GM21381 (cell line): Measurements from ENCODE around the gene NPIPA3.
"Not testable (repeated sequence)": the region's sequence is repeated elsewhere in the genome, so short reads cannot be mapped to it uniquely, and the experiment has no call there.

ENCODE experiments used
- ATAC-seq: cut with Tn5 transposase; IDR thresholded peaks from one replicate; pipeline ENCODE4 v1.9.1; 2021; ENCODE audit warnings: mild to moderate bottlenecking, moderate library complexity; ENCODE audit not compliant: unreplicated experiment

The NPIPA3 gene

GRCh38 chr16:14741794-14742193 is 38.6 kb downstream of the NPIPA3 start:
- ATAC-seq, result not testable (repeated sequence)

DNA sequence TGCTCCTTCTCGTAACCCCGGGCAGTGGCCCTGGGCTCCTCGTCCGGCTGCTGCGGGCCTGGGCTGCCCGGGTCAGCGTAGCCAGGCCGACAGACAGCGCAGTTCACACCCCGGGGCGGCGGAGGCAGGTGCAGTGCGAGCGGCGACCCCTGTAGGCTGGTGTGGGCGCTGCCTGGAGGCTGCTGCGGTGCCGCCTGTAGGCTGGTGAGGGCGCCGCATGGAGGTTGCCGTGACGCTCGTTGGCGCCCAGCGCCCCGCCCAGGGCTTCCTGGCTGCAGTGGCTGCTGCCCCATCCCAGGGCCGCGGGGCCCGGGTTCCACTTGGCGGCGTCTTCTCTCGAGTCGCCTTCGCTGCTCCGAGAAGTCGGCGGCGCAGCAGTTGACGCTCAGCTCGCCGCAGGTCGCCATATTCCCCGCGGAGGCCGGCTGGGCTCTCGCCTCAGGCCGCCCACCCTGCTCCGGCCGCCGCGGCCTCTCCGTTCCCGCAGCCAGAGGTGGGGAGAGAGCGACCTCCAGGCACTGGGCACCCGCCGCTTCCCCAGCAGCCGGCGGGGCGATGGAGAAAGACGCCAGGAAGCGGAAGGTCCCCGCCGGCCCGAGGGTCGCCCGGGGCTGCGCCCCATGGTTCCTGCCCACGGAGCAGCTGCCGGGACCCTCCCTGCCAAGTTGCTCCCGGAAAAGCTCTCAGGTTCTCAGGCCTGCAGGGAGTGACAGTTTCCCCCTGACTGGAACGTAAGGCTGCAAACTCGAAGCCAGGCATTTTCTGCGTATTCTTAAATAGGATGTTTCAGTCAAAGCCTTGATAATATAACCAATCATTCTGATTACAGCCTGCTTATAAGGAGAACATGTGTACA is 39.3 kb downstream of the NPIPA3 start, which contains the start of gene NPIPA2:
NPIPA2 (plus strand) TSS at position 261 of the 856 bp plus-strand sequence. CDS start 5,533 bp downstream, outside the sequence.
- peak; percentile 99 for ATAC-seq

DNA sequence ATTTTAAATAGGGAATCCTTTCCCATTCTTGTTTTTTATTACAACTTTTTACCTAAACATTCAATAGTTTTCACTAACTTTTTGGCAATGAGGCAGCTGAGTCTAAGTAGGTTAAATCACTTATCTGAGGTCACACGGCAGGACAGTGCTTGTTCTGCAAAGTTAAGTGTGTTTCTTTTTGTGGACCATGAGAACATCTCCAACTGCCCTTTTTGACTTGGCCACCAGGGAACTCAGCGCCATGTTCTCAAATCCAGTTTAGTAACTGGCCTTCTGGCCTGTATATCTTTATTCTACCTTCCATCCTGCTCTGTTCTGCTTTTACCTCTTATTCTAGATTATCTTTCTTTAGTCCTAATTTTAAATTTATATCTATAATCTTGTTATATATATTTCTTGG is 70.4 kb downstream of the NPIPA3 start:
- not testable (repeated sequence) for ATAC-seq

GRCh38 chr16:14775624-14776023 is 72.4 kb downstream of the NPIPA3 start:
- not testable (repeated sequence) for ATAC-seq
